ENCODE data around the gene MAP3K21.

MAP3K21 gene

GRCh38 chr1:233360525-233361102 is 33.1 kb downstream of the MAP3K21 start:
- DNase-seq = no peak

- DNase-seq = no peak
Observed at GRCh38 chr1:233361876-233362275, 34.4 kb downstream of the MAP3K21 start.

GRCh38 chr1:233362743-233363142 is 35.2 kb downstream of the MAP3K21 start:
- no peak for DNase-seq

- DNase-seq = no peak
Observed at GRCh38 chr1:233364026-233364425, 36.5 kb downstream of the MAP3K21 start.

- DNase-seq = no peak
Observed at GRCh38 chr1:233364695-233365539, 37.4 kb downstream of the MAP3K21 start.

GRCh38 chr1:233366575-233366974 is 39.1 kb downstream of the MAP3K21 start:
- no peak for DNase-seq

- DNase-seq = no peak
Observed at GRCh38 chr1:233367057-233367803, 39.7 kb downstream of the MAP3K21 start.

GRCh38 chr1:233368106-233368788 is 40.7 kb downstream of the MAP3K21 start:
- DNase-seq = no peak

- no peak for DNase-seq
Observed at GRCh38 chr1:233368789-233369130, 41.2 kb downstream of the MAP3K21 start.

GRCh38 chr1:233372218-233373120 is 44.9 kb downstream of the MAP3K21 start:
- no peak for DNase-seq

- DNase-seq = no peak
Observed at GRCh38 chr1:233373226-233373625, 45.7 kb downstream of the MAP3K21 start.

- no peak for DNase-seq
Observed at GRCh38 chr1:233375653-233376052, 48.1 kb downstream of the MAP3K21 start.

GRCh38 chr1:233376382-233377110 is 49.0 kb downstream of the MAP3K21 start:
- no peak for DNase-seq

- DNase-seq = no peak
Observed at GRCh38 chr1:233379869-233380438, 52.4 kb downstream of the MAP3K21 start.

- no peak for DNase-seq
Observed at GRCh38 chr1:233381806-233382205, 54.3 kb downstream of the MAP3K21 start.

GRCh38 chr1:233383984-233384383 is 56.5 kb downstream of the MAP3K21 start:
- no peak for DNase-seq

- DNase-seq = no peak
Observed at GRCh38 chr1:233386336-233386735, 58.8 kb downstream of the MAP3K21 start.

GRCh38 chr1:233387585-233387984 is 60.1 kb downstream of the MAP3K21 start:
- no peak for DNase-seq

- DNase-seq = no peak
Observed at GRCh38 chr1:233389169-233389568, 61.6 kb downstream of the MAP3K21 start.

- no peak for DNase-seq
Observed at GRCh38 chr1:233389893-233390292, 62.4 kb downstream of the MAP3K21 start.
